NB4 (cell line): ENCODE measurements around the gene CHCHD10.

Experiments
- CTCF ChIP-seq: IDR thresholded peaks from one replicate; pipeline ENCODE4 v1.5.1; 2012; ENCODE audit warnings: low read depth, low read length
- MAX ChIP-seq: IDR thresholded peaks from 2 replicates; pipeline ENCODE4 v1.6.1; 2011; ENCODE audit warnings: low read depth, low read length
- POLR2A ChIP-seq: IDR thresholded peaks from 2 replicates; pipeline ENCODE4 v1.6.1; 2011; ENCODE audit warnings: mild to moderate bottlenecking; ENCODE audit not compliant: insufficient read length; ENCODE audit errors: extremely low read depth

GRCh38 chr22:23760056-23760455 is 7.7 kb downstream of the CHCHD10 start:
- TF ChIP-seq CTCF (no peak), MAX (no peak), POLR2A (no peak)
